ENCODE measurements around the gene TMEM11. TPM values are rescaled to one million over a fixed set of nuclear protein-coding genes. Genes with fewer than 3 reads are reported as not detected.

TMEM11 gene
- total and polyA plus RNA-seq, 2 of the 4 experiments (the other 2 are of a cell fraction) = 19.9 to 44.7 TPM

GRCh38 chr17:21176773-21177395, 37.1 kb downstream of the TMEM11 start:
- Histone ChIP-seq H3K18ac (ENCODE audit: low read depth, low read length) (no peak overlapping the region), H3K4me3 (ENCODE audit: insufficient read depth, low read depth, low read length) (no peak overlapping the region), H3K23ac (ENCODE audit: low read depth, low read length) (no peak overlapping the region), H3K9me1 (ENCODE audit: insufficient read depth, low read length) (peaks cover 20% of the 10 kb centered on the region; the same call in 1 of the 2 replicates), H2BK15ac (ENCODE audit: low read depth, low read length) (no peak overlapping the region), H2AFZ (replicated peaks; ENCODE audit: low read length, poor library complexity) (no peak overlapping the region), H2BK5ac (ENCODE audit: low read depth, low read length, poor library complexity, severe bottlenecking) (no peak overlapping the region), H3K27me3 (ENCODE audit: control insufficient read depth, insufficient read depth, low read length) (no peaks in the 10 kb centered on the region), H4K5ac (ENCODE audit: low read depth, low read length) (no peak overlapping the region), H3K4me2 (ENCODE audit: low read depth, low read length) (no peak overlapping the region), H3K4ac (ENCODE audit: low read depth, low read length) (no peak overlapping the region), H4K20me1 (ENCODE audit: insufficient read depth, low read length) (no peaks in the 10 kb centered on the region), H2AK9ac (replicated peaks; ENCODE audit: low read depth, low read length, poor library complexity) (no peak overlapping the region), H2AK5ac (ENCODE audit: low read depth, low read length) (no peak overlapping the region), H3K9me3 (ENCODE audit: control insufficient read depth, insufficient read depth, low read length) (no peaks in the 10 kb centered on the region), H3K36me3 (ENCODE audit: control insufficient read depth, insufficient read depth, low read length) (peaks cover 3% of the 10 kb centered on the region; the same call in 1 of the 2 replicates), H3K4me1 (ENCODE audit: control insufficient read depth, insufficient read depth, low read length) (peaks cover 2% of the 10 kb centered on the region), H2BK20ac (ENCODE audit: low read depth, low read length) (no peak overlapping the region), H3K27ac (ENCODE audit: insufficient read depth, low read length) (no peak overlapping the region), H4K8ac (ENCODE audit: low read depth in 2 of 2, low read length in 2 of 2) (no peak overlapping the region), H3K56ac (ENCODE audit: extremely low read depth, insufficient read depth, low read length) (no peak overlapping the region), H4K91ac (ENCODE audit: insufficient read depth, low read depth, low read length) (no peak overlapping the region), H3K9ac (ENCODE audit: low read depth, low read length) (no peak overlapping the region), H3K14ac (replicated peaks; ENCODE audit: low read depth, low read length) (no peak overlapping the region), H2BK120ac (ENCODE audit: low read depth, low read length) (no peak overlapping the region), H3K79me1 (ENCODE audit: low read depth in 1 of 2, low read length in 2 of 2) (peaks cover 0 to 4% of the 10 kb centered on the region in 2 experiments; a peak in 1 of 4 replicates)
- intact Hi-C loops (cut with micrococcal nuclease) = no loop called here
- TF ChIP-seq MAFK (IDR thresholded peaks at IDR 0.05; ENCODE audit: low read depth, low read length) (no peak), MXI1 (IDR thresholded peaks at IDR 0.05; ENCODE audit: borderline replicate concordance, low read depth, low read length) (no peak), BHLHE40 (IDR thresholded peaks at IDR 0.05; ENCODE audit: low read depth, low read length) (no peak)
- TF ChIP-seq, protein P1, sequence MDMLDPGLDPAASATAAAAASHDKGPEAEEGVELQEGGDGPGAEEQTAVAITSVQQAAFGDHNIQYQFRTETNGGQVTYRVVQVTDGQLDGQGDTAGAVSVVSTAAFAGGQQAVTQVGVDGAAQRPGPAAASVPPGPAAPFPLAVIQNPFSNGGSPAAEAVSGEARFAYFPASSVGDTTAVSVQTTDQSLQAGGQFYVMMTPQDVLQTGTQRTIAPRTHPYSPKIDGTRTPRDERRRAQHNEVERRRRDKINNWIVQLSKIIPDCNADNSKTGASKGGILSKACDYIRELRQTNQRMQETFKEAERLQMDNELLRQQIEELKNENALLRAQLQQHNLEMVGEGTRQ (IDR thresholded peaks at IDR 0.05; ENCODE audit: low read depth, low read length) = no peak
- WGBS, 2 experiments (ENCODE audit: extremely low coverage in 2 of 2, insufficient read length in 1 of 2) = 86% methylated on average over 1 of the region's 12 CpGs; no CpG with 5 or more reads in 1 of the 2 experiments
- in situ Hi-C loops (cut with MboI; ENCODE audit: low sequenced_read_pairs) = no loop called here
- BruUV-seq (replicated peaks) = no TSS peak
- ATAC-seq (ENCODE audit: low read depth) (no peak), DNase-seq (no peak)
- dilution Hi-C loops (cut with HindIII; ENCODE audit: low sequenced_read_pairs, unreplicated experiment) = no loop called here
- CTCF ChIA-PET = interaction anchor here (1.4 kb wide), 1 partner anchor 14 kb away, joined by 3 read pairs; no protein-coding TSS in a partner anchor
- POLR2A ChIA-PET (ENCODE audit: unreplicated experiment) = no interaction called here

All from IMR-90 (cell line).